A549 treated with GW870086 at 1 μM for 4 hours (cell line): Measurements from ENCODE around the gene ADAMTS18. TPM values are rescaled to one million over a fixed set of nuclear protein-coding genes. Genes with fewer than 3 reads are reported as not detected.

Experiments
- total RNA-seq: library from RNA; stranded (reverse); fragments of 200-300 nt; extraction: Qiagen RNA extraction; gene quantifications from 5 replicates; pipeline ENCODE4 v1.2.3, GENCODE V29; 2022; ENCODE audit warnings: low read depth

ADAMTS18 gene
- total RNA-seq = 0.05 to 0.09 TPM (median 0.08 TPM) in 3 of 5 replicates, not detected in the others

GRCh38 chr16:77434530-77435271, at the start of gene ADAMTS18:
Gene ADAMTS18, minus strand, starts transcription at chr16:77435034. Its CDS starts 339 bp downstream, at chr16:77434695.

Other genes starting within 250 kb of the ADAMTS18 start
- gene MON1B, start 243.8 kb downstream of the ADAMTS18 start, total RNA-seq = 27.5 to 44.4 TPM (median 35.4 TPM) in 5 replicates
- 4.8 to 8.9 TPM (median 7.2 TPM) in 5 replicates for gene SYCE1L, start 235.6 kb downstream of the ADAMTS18 start, total RNA-seq